Stomach (tissue), 9 donors: ENCODE data around the gene DAND5. TPM values are rescaled to one million over a fixed set of nuclear protein-coding genes. Genes with fewer than 3 reads are reported as not detected.
"Not testable (repeated sequence)": the region's sequence is repeated elsewhere in the genome, so short reads cannot be mapped to it uniquely, and the experiment has no call there.

Experiments
- DNase-seq, 2 donors: peaks; one replicate each; pipeline versions ENCODE4 v3.0.0 to v3.0.0-alpha.2; 2013 to 2019
- H3K27ac ChIP-seq, 5 donors: fragments of 200-600 bp in 4 of 5; sonication (generic) in 4 of 5; one replicate each; pipeline ENCODE4 v1.5.1; 2013 to 2019; ENCODE audit warnings: mild to moderate bottlenecking in 1 of 5, moderate library complexity in 1 of 5
- H3K27me3 ChIP-seq, 3 donors: fragments of 200-600 bp; sonication (generic); one replicate each; pipeline ENCODE4 v1.5.1; 2017 to 2019; ENCODE audit warnings: mixed run types in 1 of 3
- H3K36me3 ChIP-seq, 4 donors: fragments of 200-600 bp; sonication (generic); 1 replicate in 3 of 4; 2 replicates in 1 of 4; pipeline ENCODE4 v1.5.1; 2016 to 2019
- H3K4me1 ChIP-seq, 4 donors: fragments of 200-600 bp; sonication (generic); one replicate each; pipeline ENCODE4 v1.5.1; 2016 to 2019
- H3K4me3 ChIP-seq, 4 donors: fragments of 200-600 bp; sonication (generic) in 3 of 4; one replicate each; pipeline ENCODE4 v1.5.1; 2016 to 2019; ENCODE audit warnings: mild to moderate bottlenecking in 1 of 4
- H3K9me3 ChIP-seq, 4 donors: fragments of 200-600 bp; sonication (generic); one replicate each; pipeline ENCODE4 v1.5.1; 2016 to 2019
- CTCF ChIP-seq, 7 experiments: fragments of 450-650 bp in 4 of 7; fragments of 200-600 bp in 3 of 7; sonication (generic) in 3 of 7; IDR thresholded peaks; one replicate each; pipeline ENCODE4 v1.5.1; 2016 to 2019; ENCODE audit warnings: antibody characterized with exemption in 7 of 7, control low read depth in 2 of 7, mild to moderate bottlenecking in 1 of 7
- EP300 ChIP-seq: sonication (generic); formaldehyde crosslinking; IDR thresholded peaks from one replicate; pipeline ENCODE4 v1.6.1; 2017; ENCODE audit warnings: antibody characterized with exemption
- POLR2A ChIP-seq, 4 donors: fragments of 450-650 bp; IDR thresholded peaks; one replicate each; pipeline ENCODE4 v1.6.1; 2016; ENCODE audit warnings: antibody characterized with exemption in 4 of 4, control low read depth in 2 of 4, mild to moderate bottlenecking in 1 of 4, moderate library complexity in 1 of 4
- POLR2AphosphoS5 ChIP-seq, 3 donors: sonication (generic); formaldehyde crosslinking; IDR thresholded peaks; one replicate each; pipeline ENCODE4 v1.6.1; 2016; ENCODE audit warnings: antibody characterized with exemption in 3 of 3
- WGBS, 5 donors: extraction: QIAGEN DNeasy Blood & Tissue Kit in 3 of 5; methylation state at CpG; one replicate each; pipeline versions ENCODE4 v1.1.5 to v1.1.7; 2013 to 2018; 5-methylcytosine and 5-hydroxymethylcytosine counted together
- intact Hi-C: fragments of 100-400 bp; cut with DNase I; formaldehyde crosslinking; loops from one replicate; pipeline ENCODE4 v1.15.1; 2023; ENCODE audit warnings: low total_unique reads
- polyA plus RNA-seq, 3 donors: library from polyadenylated mRNA; stranded (reverse); fragments of 200-250 nt; gene quantifications; one replicate each; pipeline ENCODE4 v1.2.3, GENCODE V29; 2013
- total RNA-seq, 5 donors: library from RNA; depleted of rRNA; stranded (reverse); fragments of >200 nt; gene quantifications; one replicate each; pipeline versions ENCODE4 v1.1.0 to v1.2.3, GENCODE V29; 2014 to 2016
- donor health status: healthy with polysubstance abuse.
- donor health status: Bipolar disorder and iron deficiency.
- donor health status: healthy.

DAND5 gene
- total and polyA plus RNA-seq, 8 donors: 0.12 to 0.58 (median 0.13) TPM; not detected in 5

- H3K4me3 ChIP-seq: no peak overlapping the region
- H3K27me3 ChIP-seq: peaks cover 0 to 3% (median 0%) of the 10 kb centered on the region in 3 donors
- TF ChIP-seq EP300: no peak
- TF ChIP-seq CTCF (IDR thresholded peaks at IDR 0.05): no peak
- no peak for TF ChIP-seq POLR2A (IDR thresholded peaks at IDR 0.05)
- TF ChIP-seq POLR2AphosphoS5 (IDR thresholded peaks at IDR 0.05): no peak
- WGBS, 5 donors: 81 to 91% (median 90%) methylated on average over 7 of the region's 7 CpGs
- H3K4me1 ChIP-seq: peaks cover 6 to 16% (median 14%) of the 10 kb centered on the region in 4 donors
- H3K9me3 ChIP-seq: no peaks in the 10 kb centered on the region
- intact Hi-C loops: no loop called here
- no peaks in the 10 kb centered on the region for H3K36me3 ChIP-seq
- DNase-seq: no peak
- H3K27ac ChIP-seq: peak overlapping the region in 1 of 5 donors; percentile 70
Measured at GRCh38 chr19:12970070-12970820, 869 bp downstream of the DAND5 start.

- TF ChIP-seq CTCF (IDR thresholded peaks at IDR 0.05) (no peak), POLR2AphosphoS5 (IDR thresholded peaks at IDR 0.05) (no peak), POLR2A (IDR thresholded peaks at IDR 0.05) (no peak), EP300 (no peak)
- no peak overlapping the region for H3K4me3 ChIP-seq
- intact Hi-C loops: no loop called here
- DNase-seq: no peak
- no peaks in the 10 kb centered on the region for H3K36me3 ChIP-seq
- 83 to 92% (median 88%) methylated on average over 13 to 16 of the region's 16 CpGs for WGBS, 5 donors
- H3K27ac ChIP-seq: no peak overlapping the region
- peaks cover 6 to 16% (median 11%) of the 10 kb centered on the region in 4 donors for H3K4me1 ChIP-seq
- peaks cover 0 to 5% (median 0%) of the 10 kb centered on the region in 3 donors for H3K27me3 ChIP-seq
- no peaks in the 10 kb centered on the region for H3K9me3 ChIP-seq
Measured at GRCh38 chr19:12973236-12973635, 3.9 kb downstream of the DAND5 start.

- Histone ChIP-seq H3K27ac (no peak overlapping the region), H3K4me3 (no peak overlapping the region), H3K9me3 (no peaks in the 10 kb centered on the region), H3K4me1 (peaks cover 4 to 12% (median 7%) of the 10 kb centered on the region in 4 donors), H3K36me3 (no peaks in the 10 kb centered on the region), H3K27me3 (peaks cover 0 to 5% (median 0%) of the 10 kb centered on the region in 3 donors)
- peak in 1 of 2 donors; percentile 33 for DNase-seq
- 65 to 71% (median 69%) methylated on average over 18 to 19 of the region's 19 CpGs for WGBS, 5 donors
- TF ChIP-seq POLR2A (IDR thresholded peaks at IDR 0.05) (no peak), POLR2AphosphoS5 (IDR thresholded peaks at IDR 0.05) (no peak), EP300 (no peak), CTCF (IDR thresholded peaks at IDR 0.05) (no peak)
- intact Hi-C loops: loop anchor here (5.0 kb wide), 1 partner anchor 288 kb away; no protein-coding TSS in a partner anchor
Measured at GRCh38 chr19:12974301-12975220, 5.2 kb downstream of the DAND5 start.

- H3K4me1 ChIP-seq: peaks cover 0 to 7% (median 3%) of the 10 kb centered on the region in 4 donors
- no peaks in the 10 kb centered on the region for H3K9me3 ChIP-seq
- peaks cover 0 to 5% (median 0%) of the 10 kb centered on the region in 3 donors for H3K27me3 ChIP-seq
- TF ChIP-seq EP300: no peak
- TF ChIP-seq CTCF (IDR thresholded peaks at IDR 0.05): no peak
- no peak for TF ChIP-seq POLR2A (IDR thresholded peaks at IDR 0.05)
- TF ChIP-seq POLR2AphosphoS5 (IDR thresholded peaks at IDR 0.05): no peak
- 55 to 85% (median 72%) methylated on average over 7 to 17 of the region's 17 CpGs for WGBS, 5 donors
- intact Hi-C loops: loop anchor here (5.0 kb wide), 1 partner anchor 287 kb away; no protein-coding TSS in a partner anchor
- H3K27ac ChIP-seq: no peak overlapping the region
- DNase-seq: peak in 1 of 2 donors; percentile 25
- H3K36me3 ChIP-seq: no peaks in the 10 kb centered on the region
- H3K4me3 ChIP-seq: no peak overlapping the region
Measured at GRCh38 chr19:12975221-12975741, 5.9 kb downstream of the DAND5 start.

GRCh38 chr19:12976109-12976508 is 6.7 kb downstream of the DAND5 start:
- WGBS, 5 donors: 66 to 77% (median 68%) methylated on average over 7 of the region's 7 CpGs
- H3K4me3 ChIP-seq, H3K9me3 ChIP-seq, H3K36me3 ChIP-seq, H3K27ac ChIP-seq, H3K27me3 ChIP-seq, DNase-seq, H3K4me1 ChIP-seq: not testable (repeated sequence)
- intact Hi-C loops: loop anchor here (5.0 kb wide), 1 partner anchor 286 kb away; no protein-coding TSS in a partner anchor
